Activated naive CD8-positive, alpha-beta T cell treated with anti-CD3 and anti-CD28 coated beads, Interleukin-2, amount 10 ng/mL, durations not matched to agents 7 days and 5 days (primary cell): ENCODE measurements around the gene TP53. TPM values are rescaled to one million over a fixed set of nuclear protein-coding genes. Genes with fewer than 3 reads are reported as not detected.
A peak's percentile ranks its signal among the peaks of the same experiment; 100 is the strongest.

Source experiments
- ATAC-seq: fragments of 150-1000 bp; cut with Tn5 transposase; one replicate; pipeline ENCODE4 v1.10.0; 2021; ENCODE audit warnings: low read depth, moderate library complexity
- POLR2A ChIA-PET: fragments of 350-600 bp; sonication (Branson Sonifier 250); formaldehyde crosslinking; loops from one replicate; lab custom pipeline; 2021; ENCODE audit warnings: antibody characterized with exemption; lab: Charles Lee
- DNase-seq: peaks from one replicate; pipeline ENCODE4 v3.0.0; 2021
- H3K27ac Mint-ChIP-seq: one replicate; pipeline ENCODE4 v1.8.0; 2022; ENCODE audit warnings: mild to moderate bottlenecking, mixed read lengths
- H3K27me3 Mint-ChIP-seq: one replicate; pipeline ENCODE4 v1.8.0; 2022; ENCODE audit warnings: mild to moderate bottlenecking, moderate library complexity, mixed read lengths
- H3K36me3 Mint-ChIP-seq: one replicate; pipeline ENCODE4 v1.8.0; 2021; ENCODE audit warnings: mild to moderate bottlenecking, mixed read lengths
- H3K4me1 Mint-ChIP-seq: one replicate; pipeline ENCODE4 v1.8.0; 2021; ENCODE audit warnings: mixed read lengths
- H3K4me3 Mint-ChIP-seq: one replicate; pipeline ENCODE4 v1.8.0; 2022; ENCODE audit warnings: mild to moderate bottlenecking, moderate library complexity, mixed read lengths
- H3K9me3 Mint-ChIP-seq: one replicate; pipeline ENCODE4 v1.8.0; 2021; ENCODE audit warnings: mixed read lengths
- total RNA-seq, 2 experiments: library from RNA; stranded (reverse); gene quantifications; one replicate each; pipeline ENCODE4 v1.2.3, GENCODE V29; 2021

Gene TP53
- total RNA-seq, 2 experiments from 2014 or later, result 128 to 131 TPM

DNA sequence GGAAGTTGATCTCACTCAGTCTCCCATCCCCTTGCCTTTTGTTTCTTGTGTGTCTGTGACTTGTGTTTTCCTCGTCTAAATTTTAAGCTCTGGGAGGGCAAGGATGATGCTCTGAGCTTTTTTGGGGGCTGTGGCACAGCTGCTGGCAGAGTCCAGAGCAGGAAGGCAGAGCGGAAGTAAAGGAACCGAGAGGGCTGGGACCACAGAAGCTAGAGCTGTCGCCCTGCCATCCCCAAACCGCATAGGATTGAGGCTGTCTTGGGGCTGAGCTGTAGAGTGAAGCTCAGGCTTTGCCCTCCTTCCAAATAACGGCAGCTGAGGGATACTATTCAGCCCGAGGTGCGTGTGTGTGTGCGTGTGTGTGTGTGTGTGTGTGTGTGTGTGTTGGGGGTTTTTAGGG lies 26.5 kb upstream of the TP53 start:
- H3K36me3 Mint-ChIP-seq, result no peaks in the 10 kb centered on the region
- no peaks in the 10 kb centered on the region for H3K9me3 Mint-ChIP-seq
- peaks cover 43% of the 10 kb centered on the region for H3K4me1 Mint-ChIP-seq
- no peak overlapping the region for H3K27ac Mint-ChIP-seq
- H3K27me3 Mint-ChIP-seq, result peaks cover 47% of the 10 kb centered on the region
- H3K4me3 Mint-ChIP-seq, result no peak overlapping the region
- POLR2A ChIA-PET, result interaction anchor here (1.2 kb wide), 1 partner anchor 27 kb away, joined by 3 read pairs; the partner anchor contains the start of gene TP53
- no peak for ATAC-seq
- DNase-seq, result no peak

DNA sequence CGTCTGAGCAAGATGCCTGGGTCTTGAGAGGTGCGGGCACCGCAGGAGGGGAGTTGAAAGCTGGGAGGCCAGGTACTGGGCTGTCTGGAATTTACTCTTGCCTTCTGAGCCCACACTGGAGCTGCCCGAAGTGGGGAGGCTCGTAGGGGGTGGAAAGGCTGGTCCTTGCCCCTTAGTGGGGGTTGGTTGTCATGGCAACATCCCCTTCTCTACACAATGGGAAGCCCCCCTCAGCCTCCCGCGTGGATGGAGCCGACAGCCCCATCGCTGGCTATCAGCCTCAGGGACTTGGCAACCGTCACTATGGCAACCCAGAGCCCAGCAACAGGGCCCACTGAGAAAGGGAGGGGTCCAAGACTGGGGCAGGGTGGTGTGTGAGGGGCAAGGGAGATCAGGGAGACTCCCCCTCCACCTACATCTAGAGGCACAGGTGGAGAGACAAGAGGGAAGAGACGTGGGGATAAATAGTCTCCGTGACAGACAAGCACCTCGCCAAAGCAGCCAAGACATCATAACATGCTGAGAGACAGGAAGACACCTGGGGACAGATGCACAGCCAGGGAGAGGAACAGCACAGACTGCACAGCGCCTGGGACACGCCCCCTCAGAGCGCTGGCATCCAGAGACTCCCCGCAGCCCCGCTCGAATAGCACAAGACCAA lies 25.0 kb upstream of the TP53 start:
- Mint-ChIP-seq H3K27me3 (peaks cover 49% of the 10 kb centered on the region), H3K27ac (no peak overlapping the region), H3K9me3 (no peaks in the 10 kb centered on the region), H3K4me1 (peaks cover 30% of the 10 kb centered on the region), H3K4me3 (no peak overlapping the region), H3K36me3 (no peaks in the 10 kb centered on the region)
- DNase-seq (no peak), ATAC-seq (no peak)
- POLR2A ChIA-PET, result no interaction called here

DNA sequence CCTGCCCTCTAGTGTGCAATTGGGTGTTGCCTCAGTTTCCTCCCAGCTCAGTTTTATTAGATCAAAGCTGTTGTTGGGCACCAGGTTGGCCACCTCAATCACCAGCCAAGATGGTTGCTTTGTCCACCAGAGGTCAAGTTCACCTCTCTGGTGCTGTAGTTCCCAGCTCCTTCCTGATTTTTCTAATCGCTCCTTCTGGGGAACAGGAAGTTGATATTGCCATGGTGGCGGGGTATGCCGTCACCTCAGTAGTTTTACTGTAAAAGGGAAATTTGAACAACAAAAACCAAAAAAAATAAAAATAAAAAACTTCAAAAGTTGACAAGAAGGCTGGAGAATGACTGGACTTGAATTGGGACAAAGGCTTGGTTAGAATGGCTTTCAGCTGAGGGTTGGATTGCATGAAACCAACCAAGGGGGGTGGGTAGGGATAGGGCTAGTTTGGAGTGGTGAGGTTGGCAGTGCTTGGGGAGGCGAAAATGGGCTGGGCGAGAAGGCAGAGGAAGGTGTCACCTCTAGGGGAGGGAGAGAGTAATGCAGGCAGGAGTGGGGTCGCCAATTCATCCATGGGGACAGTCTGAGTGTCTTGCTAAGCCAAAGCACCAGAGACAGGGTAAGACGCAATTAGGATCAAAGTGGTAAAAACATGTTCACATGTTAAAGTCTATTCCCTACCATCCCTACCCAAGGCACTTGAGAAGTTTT lies 23.9 kb upstream of the TP53 start:
- H3K27ac Mint-ChIP-seq, result no peak overlapping the region

DNA sequence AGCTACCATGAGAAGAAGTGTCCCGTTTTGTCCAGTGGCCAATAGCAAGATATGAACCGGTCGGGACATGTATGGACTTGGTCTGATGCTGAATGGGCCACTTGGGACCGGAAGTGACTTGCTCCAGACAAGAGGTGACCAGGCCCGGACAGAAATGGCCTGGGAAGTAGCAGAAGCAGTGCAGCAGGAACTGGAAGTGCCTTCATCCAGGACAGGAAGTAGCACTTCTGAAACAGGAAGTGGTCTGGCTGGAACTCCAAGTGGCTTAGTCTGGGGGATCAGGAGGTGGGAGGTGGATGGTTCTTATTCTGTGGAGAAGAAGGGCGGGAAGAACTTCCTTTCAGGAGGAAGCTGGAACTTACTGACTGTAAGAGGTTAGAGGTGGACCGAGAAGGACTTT lies 23.0 kb upstream of the TP53 start:
- ATAC-seq (no peak), DNase-seq (no peak)
- no peaks in the 10 kb centered on the region for H3K36me3 Mint-ChIP-seq
- POLR2A ChIA-PET, result interaction anchor here (0.9 kb wide), 1 partner anchor 23 kb away, joined by 3 read pairs; the partner anchor contains the start of gene TP53
- H3K27ac Mint-ChIP-seq, result peak overlapping the region; percentile 38
- peaks cover 49% of the 10 kb centered on the region for H3K27me3 Mint-ChIP-seq
- no peaks in the 10 kb centered on the region for H3K9me3 Mint-ChIP-seq
- peaks cover 28% of the 10 kb centered on the region for H3K4me1 Mint-ChIP-seq
- H3K4me3 Mint-ChIP-seq, result no peak overlapping the region

More for the DNA sequence above, 23.9 kb upstream of the TP53 start:
- Mint-ChIP-seq H3K9me3 (no peaks in the 10 kb centered on the region), H3K27me3 (peaks cover 50% of the 10 kb centered on the region), H3K4me1 (peaks cover 24% of the 10 kb centered on the region), H3K4me3 (no peak overlapping the region), H3K36me3 (no peaks in the 10 kb centered on the region)
- POLR2A ChIA-PET, result interaction anchor here (0.9 kb wide), 1 partner anchor 24 kb away, joined by 3 read pairs; the partner anchor contains the start of gene TP53
- no peak for ATAC-seq
- DNase-seq, result no peak

DNA sequence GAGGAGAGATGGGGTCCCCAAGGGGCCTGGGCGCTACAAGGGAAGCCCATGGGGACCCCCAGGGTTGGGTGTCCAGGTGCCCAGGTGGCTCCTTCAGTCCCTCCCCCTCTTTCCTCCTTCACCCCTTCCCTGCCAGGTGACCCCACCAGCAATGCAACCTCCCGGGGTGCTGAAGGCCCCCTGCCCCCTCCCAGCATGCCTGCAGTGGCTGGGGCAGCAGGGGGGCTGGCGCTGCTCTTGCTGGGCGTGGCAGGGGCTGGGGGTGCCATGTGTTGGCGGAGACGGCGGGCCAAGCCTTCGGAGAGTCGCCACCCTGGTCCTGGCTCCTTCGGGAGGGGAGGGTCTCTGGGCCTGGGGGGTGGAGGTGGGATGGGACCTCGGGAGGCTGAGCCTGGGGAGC lies 21.7 kb upstream of the TP53 start:
- Mint-ChIP-seq H3K36me3 (no peaks in the 10 kb centered on the region), H3K4me3 (no peak overlapping the region), H3K9me3 (no peaks in the 10 kb centered on the region), H3K27me3 (peaks cover 48% of the 10 kb centered on the region), H3K27ac (no peak overlapping the region), H3K4me1 (peaks cover 32% of the 10 kb centered on the region)
- ATAC-seq (no peak), DNase-seq (no peak)
- POLR2A ChIA-PET, result interaction anchor here (1.9 kb wide), 1 partner anchor 21 kb away, joined by 4 read pairs; the partner anchor contains the start of genes TP53 and WRAP53

DNA sequence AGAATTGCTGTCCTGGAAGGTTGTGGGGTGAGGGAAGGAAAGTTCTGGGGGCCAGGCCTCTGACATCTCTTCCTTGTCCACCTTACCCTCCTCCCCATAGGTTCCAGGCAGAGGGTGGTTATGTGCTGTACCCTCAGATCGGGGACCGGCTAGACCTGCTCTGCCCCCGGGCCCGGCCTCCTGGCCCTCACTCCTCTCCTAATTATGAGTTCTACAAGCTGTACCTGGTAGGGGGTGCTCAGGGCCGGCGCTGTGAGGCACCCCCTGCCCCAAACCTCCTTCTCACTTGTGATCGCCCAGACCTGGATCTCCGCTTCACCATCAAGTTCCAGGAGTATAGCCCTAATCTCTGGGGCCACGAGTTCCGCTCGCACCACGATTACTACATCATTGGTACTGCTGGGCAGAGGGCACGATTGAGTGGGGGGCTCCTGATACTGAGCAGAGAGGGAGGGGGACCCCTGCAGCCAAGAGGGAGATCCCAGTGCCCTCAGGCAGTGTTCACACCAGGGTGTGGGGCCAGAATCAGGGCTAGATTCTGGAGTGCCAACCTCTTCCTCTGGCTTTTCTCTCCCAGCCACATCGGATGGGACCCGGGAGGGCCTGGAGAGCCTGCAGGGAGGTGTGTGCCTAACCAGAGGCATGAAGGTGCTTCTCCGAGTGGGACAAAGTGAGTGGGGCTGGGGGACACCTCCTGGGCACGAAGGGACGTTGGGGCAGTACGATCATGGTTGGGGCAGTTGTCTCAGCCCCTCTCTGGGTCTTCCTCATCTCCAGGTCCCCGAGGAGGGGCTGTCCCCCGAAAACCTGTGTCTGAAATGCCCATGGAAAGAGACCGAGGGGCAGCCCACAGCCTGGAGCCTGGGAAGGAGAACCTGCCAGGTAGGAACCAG lies 20.8 kb upstream of the TP53 start:
- Mint-ChIP-seq H3K27me3 (peaks cover 49% of the 10 kb centered on the region), H3K4me3 (no peak overlapping the region), H3K4me1 (peaks cover 26% of the 10 kb centered on the region), H3K27ac (no peak overlapping the region), H3K9me3 (no peaks in the 10 kb centered on the region), H3K36me3 (no peaks in the 10 kb centered on the region)
- DNase-seq, result no peak
- POLR2A ChIA-PET, result interaction anchor here (1.9 kb wide), 1 partner anchor 21 kb away, joined by 4 read pairs; the partner anchor contains the start of genes TP53 and WRAP53
- ATAC-seq, result no peak

DNA sequence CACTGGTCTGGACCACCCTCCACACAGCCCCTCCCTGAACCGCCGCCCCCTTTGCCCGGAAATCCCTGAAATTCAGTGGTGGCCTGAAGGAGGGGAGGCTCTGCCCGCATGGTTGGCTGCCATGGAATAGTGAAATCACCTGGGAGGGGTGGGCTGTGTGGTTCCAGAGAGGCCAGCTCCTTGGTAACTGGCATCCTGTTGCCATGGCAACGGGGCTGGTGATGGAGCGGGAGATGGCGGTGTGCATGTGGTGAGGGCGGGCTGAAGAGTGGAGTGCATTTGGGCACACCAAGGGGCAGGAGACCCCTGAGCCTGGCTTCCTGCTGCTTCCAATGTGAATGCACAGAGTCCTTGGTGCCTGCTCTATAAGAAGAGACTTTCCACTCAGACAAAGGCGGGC lies 20.2 kb upstream of the TP53 start:
- POLR2A ChIA-PET, result interaction anchor here (1.9 kb wide), 1 partner anchor 20 kb away, joined by 4 read pairs; the partner anchor contains the start of genes TP53 and WRAP53
- no peak for DNase-seq
- H3K27me3 Mint-ChIP-seq, result peaks cover 44% of the 10 kb centered on the region

DNA sequence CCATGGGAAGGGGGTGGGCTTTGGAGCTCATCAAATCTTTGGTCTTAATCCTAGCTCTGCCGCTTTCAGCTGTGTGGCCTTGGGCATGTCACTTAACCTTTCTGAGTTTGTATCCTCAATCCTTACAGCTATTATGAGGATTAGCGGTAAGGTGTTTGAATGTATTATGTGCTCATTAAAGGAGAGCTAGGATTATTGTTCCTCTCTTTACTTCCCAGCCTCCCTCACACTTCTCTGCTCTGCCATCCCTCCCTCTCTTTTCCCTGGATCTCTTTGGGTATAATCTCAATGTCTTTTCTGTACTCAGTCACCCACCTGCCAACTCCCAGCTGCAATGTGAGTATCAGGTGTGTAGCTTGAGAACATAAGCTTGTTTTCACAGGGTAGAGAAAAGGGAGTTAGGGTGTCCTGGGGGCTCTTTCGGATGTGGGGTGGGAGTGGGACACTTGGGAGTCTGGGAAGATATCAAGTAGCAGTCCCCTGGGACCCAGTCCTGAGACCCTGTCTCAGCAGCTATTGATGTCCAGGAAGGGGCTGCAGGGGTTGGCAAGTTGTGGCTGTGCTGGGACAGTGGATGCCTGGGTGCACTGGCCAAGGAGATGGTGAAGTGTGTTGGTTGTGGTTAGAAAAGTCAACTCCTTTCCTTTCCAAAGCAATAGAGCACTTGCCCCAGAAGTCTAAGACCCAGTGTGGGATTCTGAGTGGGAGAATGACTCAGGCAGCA lies 19.5 kb upstream of the TP53 start:
- Mint-ChIP-seq H3K36me3 (peaks cover 7% of the 10 kb centered on the region), H3K4me3 (no peak overlapping the region), H3K27ac (no peak overlapping the region), H3K4me1 (peaks cover 22% of the 10 kb centered on the region), H3K9me3 (no peaks in the 10 kb centered on the region), H3K27me3 (peaks cover 42% of the 10 kb centered on the region)
- no peak for DNase-seq
- ATAC-seq, result no peak
- POLR2A ChIA-PET, result interaction anchor here (1.1 to 1.2 kb wide), 2 partner anchors 18 to 79 kb away, joined by 3 to 4 read pairs; partner anchors contain the start of genes SAT2 and WRAP53

More for the DNA sequence above, 20.2 kb upstream of the TP53 start:
- Mint-ChIP-seq H3K27ac (no peak overlapping the region), H3K4me3 (no peak overlapping the region), H3K9me3 (no peaks in the 10 kb centered on the region), H3K4me1 (peaks cover 24% of the 10 kb centered on the region), H3K36me3 (peaks cover 2% of the 10 kb centered on the region)
- no peak for ATAC-seq

DNA sequence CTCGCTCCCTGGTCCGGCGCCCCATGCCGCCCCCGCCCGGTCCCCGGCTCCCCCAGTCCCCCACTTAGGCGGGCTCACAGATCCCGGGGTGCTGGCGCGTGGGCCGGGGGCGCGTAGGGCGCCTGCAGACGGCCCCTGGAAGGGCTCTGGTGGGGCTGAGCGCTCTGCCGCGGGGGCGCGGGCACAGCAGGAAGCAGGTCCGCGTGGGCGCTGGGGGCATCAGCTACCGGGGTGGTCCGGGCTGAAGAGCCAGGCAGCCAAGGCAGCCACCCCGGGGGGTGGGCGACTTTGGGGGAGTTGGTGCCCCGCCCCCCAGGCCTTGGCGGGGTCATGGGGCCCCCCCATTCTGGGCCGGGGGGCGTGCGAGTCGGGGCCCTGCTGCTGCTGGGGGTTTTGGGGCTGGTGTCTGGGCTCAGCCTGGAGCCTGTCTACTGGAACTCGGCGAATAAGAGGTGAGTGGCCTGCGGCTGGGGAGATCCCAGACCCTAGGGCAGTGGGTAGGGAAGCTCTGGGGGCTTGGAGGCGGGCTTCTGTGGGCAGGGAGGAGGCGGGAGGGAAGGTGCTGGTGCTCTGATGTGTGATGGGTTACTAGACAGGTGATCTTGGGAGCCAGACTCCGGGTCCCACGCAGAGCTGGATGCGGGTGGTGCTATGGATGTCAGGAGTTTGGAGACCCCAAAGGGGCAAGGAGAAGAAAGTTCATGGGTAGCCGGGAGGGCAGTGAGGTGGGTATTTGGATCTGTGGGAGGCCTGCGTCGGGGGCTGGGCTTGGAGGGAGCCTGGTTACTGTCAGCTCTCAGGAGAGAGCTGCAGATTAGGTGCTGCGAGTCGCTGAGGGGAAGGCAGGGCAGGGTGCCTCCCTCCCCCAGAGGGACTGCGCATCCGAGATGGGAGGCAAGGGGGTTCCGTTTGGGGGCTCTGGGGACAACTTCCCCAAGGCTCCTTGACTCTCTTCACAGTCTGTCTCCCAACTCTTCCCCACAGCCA lies 18.3 kb upstream of the TP53 start:
- DNase-seq (no peak), ATAC-seq (peak; percentile 37)
- POLR2A ChIA-PET, result interaction anchor here (0.9 to 1.2 kb wide), 4 partner anchors 17 to 78 kb away, joined by 3 to 4 read pairs (median 3); partner anchors contain the start of genes SAT2, TP53 and WRAP53
- Mint-ChIP-seq H3K9me3 (no peaks in the 10 kb centered on the region), H3K27me3 (peaks cover 42% of the 10 kb centered on the region), H3K4me1 (peaks cover 15% of the 10 kb centered on the region), H3K36me3 (peaks cover 10% of the 10 kb centered on the region), H3K4me3 (peak overlapping the region; percentile 29), H3K27ac (peak overlapping the region; percentile 28)

DNA sequence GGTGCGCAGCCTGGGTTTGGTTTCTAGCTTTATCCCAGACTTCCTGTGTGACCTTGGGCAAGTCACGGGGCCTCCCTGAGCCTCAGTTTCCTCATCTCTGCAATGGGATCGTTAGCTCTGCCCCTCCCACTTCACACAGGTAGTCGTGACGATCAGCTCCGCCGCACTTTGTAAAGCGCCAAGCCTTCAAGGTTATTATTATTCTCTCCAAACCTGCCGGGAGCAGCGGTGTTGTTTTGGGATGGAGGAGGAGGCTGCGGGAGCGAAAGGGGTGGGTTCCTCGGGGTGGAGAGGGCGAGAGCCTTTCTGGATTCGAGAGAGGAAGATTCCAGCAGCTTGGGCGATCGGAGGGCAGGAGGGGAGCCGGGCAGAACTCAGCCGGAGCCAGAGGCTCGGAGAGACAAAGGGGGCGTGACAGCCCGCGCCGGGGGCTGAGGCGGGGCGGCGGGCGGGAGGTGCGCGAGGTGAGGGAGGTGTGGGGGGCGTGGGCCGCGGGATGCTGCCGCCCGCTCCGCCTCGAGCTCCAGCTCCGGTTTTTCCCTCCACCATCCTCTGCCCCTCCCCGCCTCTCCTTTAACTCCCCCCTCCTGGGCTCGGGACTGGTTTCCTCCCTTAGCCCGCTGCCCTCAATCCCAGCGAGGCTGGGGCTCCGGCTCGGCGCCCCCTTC lies 17.4 kb upstream of the TP53 start, which contains the start of gene EFNB3:
Gene EFNB3 (plus strand): TSS at position 602 of the 668 bp plus-strand sequence. CDS start 397 bp downstream, outside the sequence.
- Mint-ChIP-seq H3K27ac (peak within 1 kb of the TSS; percentile 28), H3K9me3 (no peaks in the 10 kb centered on the region), H3K27me3 (peaks cover 40% of the 10 kb centered on the region), H3K36me3 (peaks cover 11% of the 10 kb centered on the region), H3K4me1 (peaks cover 8% of the 10 kb centered on the region), H3K4me3 (peak within 1 kb of the TSS; percentile 56)
- ATAC-seq (no peak), DNase-seq (no peak)
- POLR2A ChIA-PET, result interaction anchor here (1.2 to 1.5 kb wide), 2 partner anchors 17 to 18 kb away, joined by 3 to 7 read pairs; partner anchors contain the start of gene TP53
